ENCODE measurements around the gene PEA15. TPM values are rescaled to one million over a fixed set of nuclear protein-coding genes. Genes with fewer than 3 reads are reported as not detected.
A peak's percentile ranks its signal among the peaks of the same experiment; 100 is the strongest.

PEA15 gene
- total and polyA plus RNA-seq, 10 of the 15 experiments (the other 5 are each of a cell fraction or from before 2014, with no cell fraction given) = 15.1 to 269 (median 65.6) TPM

GRCh38 chr1:160193091-160193819, 11.9 kb upstream of the PEA15 start (continued):
- TF ChIP-seq RBBP5 (conservative IDR thresholded peaks at IDR 0.05) (no peak), FOXM1 (IDR thresholded peaks at IDR 0.05; ENCODE audit: low read depth, low read length) (peak; percentile 66; the same call in 1 of the 2 replicates), CREB1 (IDR thresholded peaks at IDR 0.05; ENCODE audit: low read depth) (no peak), NBN (IDR thresholded peaks at IDR 0.05) (peak; percentile 58; the same call in 1 of the 2 replicates), CREM (IDR thresholded peaks at IDR 0.05; ENCODE audit: low read depth) (no peak; the same call in 1 of the 2 replicates), SMAD1 (IDR thresholded peaks at IDR 0.05; ENCODE audit: low read depth, partially characterized antibody) (no peak), HDAC2 (IDR thresholded peaks at IDR 0.05) (no peak), CHD2 (IDR thresholded peaks at IDR 0.05; ENCODE audit: borderline replicate concordance, low read depth, low read length) (peak; percentile 93), ZBTB40 (IDR thresholded peaks at IDR 0.05; ENCODE audit: borderline replicate concordance) (no peak), RB1 (IDR thresholded peaks at IDR 0.05; ENCODE audit: borderline replicate concordance) (no peak), REST (IDR thresholded peaks at IDR 0.05; ENCODE audit: low read depth, low read length) (no peak), IRF4 (IDR thresholded peaks at IDR 0.05; ENCODE audit: low read depth, low read length) (peak; percentile 78), POU2F2 (IDR thresholded peaks at IDR 0.05; ENCODE audit: borderline replicate concordance, low read depth, low read length) (peak; percentile 88; the same call in 2 of the 3 replicates), BCLAF1 (IDR thresholded peaks at IDR 0.05) (no peak), BACH1 (IDR thresholded peaks at IDR 0.05; ENCODE audit: borderline replicate concordance) (no peak), NFYA (IDR thresholded peaks at IDR 0.05; ENCODE audit: borderline replicate concordance, low read depth, low read length) (no peak), IKZF2 (IDR thresholded peaks at IDR 0.05) (peak in 1 of 2 experiments; percentile 30; a peak in 1 of 4 replicates), SUZ12 (IDR thresholded peaks at IDR 0.05; ENCODE audit: unreplicated experiment) (no peak), KLF5 (IDR thresholded peaks at IDR 0.05; ENCODE audit: partially characterized antibody) (no peak), KAT2A (conservative IDR thresholded peaks at IDR 0.05; ENCODE audit: control insufficient read depth, low read depth, low read length) (no peak), PML (IDR thresholded peaks at IDR 0.05; ENCODE audit: low read length) (no peak), ZNF217 (IDR thresholded peaks at IDR 0.05) (no peak)

Measured in GM12878 (cell line).